Inflammatory macrophage treated with lipopolysaccharide for 1 hour (primary cell): ENCODE data around the gene INPP5A.

Experiments
- DNase-seq, 2 donors: peaks; one replicate each; pipeline ENCODE4 v3.0.0-alpha.2; 2020 to 2022

INPP5A gene

DNA sequence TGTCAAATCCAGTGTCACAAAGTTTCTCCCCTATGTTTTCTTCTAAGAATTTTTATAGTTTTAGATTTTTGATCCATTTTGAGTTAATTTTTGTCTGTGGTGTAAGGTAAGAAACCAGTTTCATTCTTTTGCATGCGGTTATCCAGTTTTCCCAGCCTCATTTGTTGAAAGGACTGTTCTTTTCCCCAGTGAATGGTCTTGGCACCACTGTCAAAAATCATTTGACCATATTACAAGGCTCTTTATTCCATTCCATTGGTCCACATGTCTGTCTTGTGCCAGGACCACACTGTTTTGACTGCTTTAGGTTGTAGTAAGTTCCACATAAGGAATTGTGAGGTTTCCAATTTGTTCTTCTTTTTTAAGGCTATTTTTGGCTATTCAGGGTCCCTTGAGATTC is 64.0 kb downstream of the INPP5A start:
- no peak for DNase-seq

DNA sequence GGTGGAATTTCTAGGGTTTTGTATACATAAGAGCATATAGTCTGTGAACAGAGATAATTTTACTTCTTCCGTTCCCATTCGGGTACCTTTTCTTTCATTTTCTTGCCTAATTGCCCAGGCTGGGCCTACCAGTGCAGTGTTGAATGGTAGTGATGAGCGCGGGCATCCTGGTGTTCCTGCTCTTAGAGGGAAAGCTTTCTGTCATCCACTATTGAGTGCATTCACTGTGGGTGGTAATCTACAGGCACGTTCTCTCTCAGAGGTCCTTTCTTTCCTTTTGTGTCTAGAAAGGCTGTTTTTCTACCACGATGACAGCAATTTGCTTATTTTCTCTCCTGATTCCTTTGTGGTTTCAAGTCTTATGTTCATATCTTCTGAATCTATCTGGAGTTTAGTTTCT is 65.0 kb downstream of the INPP5A start:
- DNase-seq, result no peak

DNA sequence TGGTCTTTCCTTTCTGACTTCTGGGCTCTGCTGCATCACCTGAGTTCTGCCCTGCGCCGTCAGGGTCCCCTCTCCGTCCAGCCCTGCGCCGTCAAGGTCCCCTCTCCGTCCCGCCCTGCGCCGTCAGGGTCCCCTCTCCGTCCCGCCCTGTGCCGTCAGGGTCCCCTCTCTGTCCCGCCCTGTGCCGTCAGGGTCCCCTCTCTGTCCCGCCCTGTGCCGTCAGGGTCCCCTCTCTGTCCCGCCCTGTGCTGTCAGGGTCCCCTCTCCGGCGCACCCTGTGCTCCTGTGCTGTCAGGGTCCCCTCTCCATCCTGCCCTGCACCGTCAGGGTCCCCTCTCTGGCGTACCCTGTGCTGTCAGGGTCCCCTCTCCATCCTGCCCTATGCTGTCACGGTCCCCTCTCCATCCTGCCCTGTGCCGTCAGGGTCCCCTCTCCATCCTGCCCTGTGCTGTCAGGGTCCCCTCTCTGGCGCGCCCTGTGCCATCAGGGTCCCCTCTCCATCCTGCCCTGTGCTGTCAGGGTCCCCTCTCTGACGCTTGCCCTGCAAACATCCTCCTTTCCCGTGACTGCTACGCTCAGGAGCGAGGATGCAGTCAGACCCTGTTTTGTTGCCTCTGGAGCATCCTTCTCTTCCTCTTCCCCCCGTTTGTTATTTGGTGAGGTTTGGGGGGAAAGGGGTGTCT is 66.4 kb downstream of the INPP5A start:
- DNase-seq, result no peak

DNA sequence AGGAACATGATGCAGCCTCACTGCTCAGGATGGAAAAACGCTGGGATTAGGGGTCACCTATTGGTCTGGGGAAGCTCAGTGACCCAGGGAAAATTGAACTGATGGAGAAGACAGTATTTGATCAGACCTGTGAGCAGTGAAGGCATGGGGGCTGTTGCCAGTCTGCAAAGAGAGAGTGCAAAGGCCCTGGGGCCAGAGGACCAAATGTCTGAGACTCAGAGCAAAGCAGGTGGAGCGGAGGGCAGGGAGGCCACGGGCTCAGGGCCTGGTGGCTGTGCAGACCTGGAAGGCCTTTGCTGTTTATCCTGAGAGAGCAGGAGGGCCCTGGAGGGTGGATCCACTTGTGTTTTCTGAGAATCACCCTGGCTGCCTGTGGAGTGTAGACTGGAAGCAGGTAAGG is 67.1 kb downstream of the INPP5A start:
- no peak for DNase-seq

DNA sequence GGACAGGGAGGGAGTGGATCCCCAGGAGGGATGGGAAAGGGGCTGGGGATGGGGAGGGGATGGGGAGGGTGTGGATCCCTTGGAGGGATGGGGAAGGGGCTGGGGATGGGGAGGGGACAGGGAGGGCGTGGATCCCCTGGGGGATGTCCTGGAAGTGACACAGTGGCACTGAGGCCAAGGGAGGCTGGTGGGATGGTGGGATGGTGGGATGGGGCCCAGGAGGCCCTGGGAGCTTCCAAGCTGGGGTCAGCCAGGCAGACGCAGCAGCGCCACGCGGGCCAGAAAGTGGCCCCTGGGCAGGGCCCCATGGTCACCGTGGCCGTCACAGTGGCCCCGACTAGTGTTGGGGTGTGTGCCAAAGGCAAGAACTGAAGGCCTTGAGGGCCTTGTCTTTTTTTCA is 67.8 kb downstream of the INPP5A start:
- DNase-seq, result no peak

DNA sequence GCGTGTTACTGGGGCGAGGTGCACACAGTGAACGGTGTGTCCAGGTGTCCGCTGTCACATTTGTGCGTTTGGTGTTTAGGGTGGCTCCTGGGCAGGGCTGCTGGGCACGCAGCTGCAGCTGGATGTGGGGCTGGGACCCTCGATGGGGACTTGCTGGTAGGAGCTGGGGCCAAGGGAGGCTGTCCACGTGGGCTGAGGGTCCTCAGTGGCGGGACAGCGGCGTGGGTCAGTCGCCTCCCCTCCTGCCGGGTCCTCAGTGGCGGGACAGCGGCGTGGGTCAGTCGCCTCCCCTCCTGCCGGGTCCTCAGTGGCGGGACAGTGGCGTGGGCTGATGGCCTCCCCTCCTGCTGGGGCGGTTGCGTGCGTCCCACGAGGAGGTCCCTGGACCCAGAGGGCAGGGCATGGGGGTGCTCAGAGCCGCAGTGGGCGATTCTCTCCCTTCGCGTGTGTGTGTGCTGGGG is 68.5 kb downstream of the INPP5A start:
- DNase-seq, result no peak

DNA sequence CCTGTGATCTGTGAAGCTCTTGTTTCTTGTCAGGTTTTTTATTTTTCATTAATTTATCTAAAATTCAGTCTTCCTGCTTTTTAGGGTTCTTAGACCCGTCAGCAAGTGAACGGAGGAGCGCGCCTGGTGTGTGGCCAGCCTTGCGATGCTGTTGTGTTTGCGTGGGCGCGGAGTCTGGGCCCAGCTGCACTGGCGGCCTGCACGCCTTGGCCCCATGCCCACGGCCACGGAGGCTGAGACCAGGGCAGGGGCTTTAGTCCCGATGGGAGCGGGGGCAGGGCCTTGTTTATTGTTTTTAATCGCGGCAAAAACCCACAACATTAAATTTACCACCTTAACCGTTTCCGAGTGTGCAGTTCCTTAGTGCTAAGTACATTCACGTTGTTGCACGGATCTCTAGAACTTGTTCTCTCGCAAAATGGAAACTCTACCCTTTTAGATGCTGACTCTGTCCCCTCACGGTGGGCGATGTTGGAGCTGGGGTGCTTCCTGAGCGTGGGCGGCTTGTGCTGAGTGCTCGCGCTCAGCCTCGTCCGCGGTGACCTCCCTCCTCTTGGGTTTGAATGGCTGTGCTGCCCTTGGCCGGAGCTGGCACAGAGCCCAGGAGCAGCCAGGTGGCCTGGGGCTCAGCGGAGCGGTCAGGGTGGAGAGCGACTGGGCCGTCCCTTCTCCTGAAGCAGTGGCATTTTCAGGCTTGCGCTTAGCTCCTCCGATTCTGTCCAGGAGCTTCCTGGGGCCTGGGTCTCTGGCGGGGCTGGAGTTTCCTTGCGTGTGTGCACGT is 69.1 kb downstream of the INPP5A start:
- DNase-seq, result no peak

DNA sequence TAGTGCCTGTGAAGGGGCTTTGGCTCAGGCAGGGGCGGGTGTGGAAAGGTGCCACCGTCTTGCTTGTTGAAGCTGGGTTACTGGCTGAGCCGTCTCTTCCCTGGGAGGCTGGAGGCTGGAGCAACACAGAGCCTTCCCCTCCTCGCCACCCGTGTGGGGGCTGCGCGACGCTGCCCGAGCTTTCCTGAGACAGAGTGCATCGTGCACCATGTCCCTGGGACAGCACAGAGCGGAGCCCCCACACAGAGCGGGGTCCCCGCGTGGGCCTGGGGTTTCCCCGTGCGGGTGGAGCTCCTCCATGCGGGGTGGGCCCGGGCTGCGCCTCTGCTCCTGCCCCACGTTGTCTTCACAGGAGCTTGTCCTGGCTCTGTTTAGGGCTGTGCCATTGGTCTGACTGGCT is 69.9 kb downstream of the INPP5A start:
- no peak for DNase-seq

DNA sequence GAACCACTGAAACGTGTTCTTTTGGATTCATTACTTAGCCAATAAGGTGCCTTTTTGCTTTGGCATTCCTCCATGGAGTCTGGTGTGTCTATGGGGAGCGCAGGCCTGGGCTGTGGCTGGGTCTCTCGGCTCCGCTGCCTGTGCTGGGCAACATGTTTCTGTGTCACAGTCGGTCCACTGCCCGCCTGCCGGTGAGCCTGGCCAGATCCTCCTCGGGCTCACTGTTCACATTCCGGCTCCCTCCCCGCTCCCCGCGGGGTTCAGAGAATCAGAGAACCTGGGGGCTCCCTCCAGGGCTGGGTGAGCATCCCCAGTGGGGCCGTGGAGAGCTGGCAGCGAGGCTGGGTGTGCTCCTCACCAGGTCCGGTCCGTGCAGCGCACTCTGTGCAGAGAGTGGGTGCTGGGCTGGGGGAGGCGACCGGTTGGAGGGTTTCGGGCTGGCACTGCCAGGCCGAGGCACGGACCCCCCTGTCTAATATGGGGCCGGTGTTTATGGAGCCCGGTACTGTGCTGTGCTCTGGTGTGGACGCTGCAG is 70.4 kb downstream of the INPP5A start:
- no peak for DNase-seq

DNA sequence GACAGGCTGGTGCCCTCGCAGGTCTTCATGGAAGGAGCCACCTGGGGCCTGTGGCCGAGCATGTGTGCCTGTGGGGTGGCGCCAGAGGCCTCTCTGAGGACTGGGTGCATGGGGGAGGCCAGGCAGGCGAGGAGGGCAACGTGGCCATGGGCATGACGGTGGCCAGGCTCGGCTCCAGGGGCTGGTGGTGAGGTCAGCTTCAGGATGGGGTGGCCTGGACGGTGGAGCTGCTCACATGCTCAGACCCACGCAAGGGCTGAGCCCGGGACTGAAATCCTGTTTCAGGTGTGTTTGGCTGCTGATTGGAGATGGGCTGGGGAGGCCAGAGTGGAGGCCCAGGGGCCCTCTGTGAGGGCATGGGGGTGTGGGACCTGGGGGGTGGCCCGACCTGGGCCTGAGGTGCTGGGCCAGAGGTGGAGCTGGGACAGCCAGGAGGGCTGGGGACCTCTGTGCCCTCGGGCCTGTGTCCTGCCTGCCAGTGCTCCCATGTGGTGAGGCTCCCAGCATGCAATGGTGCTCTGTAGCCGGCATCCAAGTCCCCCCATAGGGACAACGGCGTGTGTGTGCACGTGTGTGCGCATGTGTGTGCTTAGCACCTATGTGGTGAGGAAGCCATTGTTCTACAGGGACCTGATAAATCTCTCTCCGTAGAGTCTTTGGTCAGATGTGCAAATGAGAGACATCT is 71.1 kb downstream of the INPP5A start:
- no peak for DNase-seq

DNA sequence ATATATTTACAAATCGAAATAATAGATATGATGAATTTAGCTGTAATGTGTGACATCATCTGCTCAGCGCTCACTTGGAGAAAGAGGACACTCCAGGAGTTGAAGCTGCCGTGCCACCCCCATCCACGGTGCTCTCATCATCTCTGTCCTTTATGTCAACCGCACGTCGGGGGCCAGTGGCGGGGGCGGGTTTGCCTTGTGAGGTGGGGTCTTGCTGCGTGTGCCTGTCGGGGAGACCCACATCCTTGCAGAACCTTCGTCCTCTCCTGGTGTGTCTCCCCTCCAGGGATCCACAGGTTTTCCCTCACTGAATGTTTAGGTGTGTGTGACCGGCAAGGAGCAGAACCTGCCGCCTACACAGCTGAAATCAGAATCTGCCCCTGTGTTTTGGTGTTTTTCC is 71.6 kb downstream of the INPP5A start:
- DNase-seq, result no peak

DNA sequence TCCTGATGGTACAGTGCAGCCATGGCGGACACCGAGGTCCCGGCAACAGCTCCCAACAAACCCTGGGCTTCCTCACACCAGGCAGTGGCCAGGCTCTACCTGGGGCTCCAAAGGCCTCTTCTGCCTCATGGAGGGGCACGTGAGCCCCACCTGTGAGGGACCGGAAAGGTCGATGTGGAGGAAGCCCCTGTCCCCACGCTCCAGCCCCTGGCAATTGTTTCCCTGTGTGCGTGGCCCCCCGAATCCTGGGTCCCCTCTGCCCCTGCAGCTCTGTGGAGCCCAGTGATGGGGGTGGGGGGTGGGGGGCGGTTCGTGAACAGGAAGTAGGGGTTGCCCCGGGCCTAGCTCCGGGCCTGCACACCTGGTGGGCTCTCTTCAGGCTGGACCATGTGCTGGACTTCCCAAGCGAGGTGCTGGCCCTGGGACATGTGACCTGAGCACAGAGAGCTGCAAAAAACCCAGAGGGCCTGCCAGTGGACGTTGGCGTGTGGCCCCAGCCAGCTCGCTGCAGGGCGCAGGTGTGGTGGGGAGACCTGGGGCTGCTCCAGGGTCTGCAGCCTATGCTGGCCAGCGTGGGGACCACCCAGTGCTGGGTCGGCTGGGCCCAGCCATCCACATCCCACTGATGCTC is 72.6 kb downstream of the INPP5A start:
- DNase-seq, result no peak

DNA sequence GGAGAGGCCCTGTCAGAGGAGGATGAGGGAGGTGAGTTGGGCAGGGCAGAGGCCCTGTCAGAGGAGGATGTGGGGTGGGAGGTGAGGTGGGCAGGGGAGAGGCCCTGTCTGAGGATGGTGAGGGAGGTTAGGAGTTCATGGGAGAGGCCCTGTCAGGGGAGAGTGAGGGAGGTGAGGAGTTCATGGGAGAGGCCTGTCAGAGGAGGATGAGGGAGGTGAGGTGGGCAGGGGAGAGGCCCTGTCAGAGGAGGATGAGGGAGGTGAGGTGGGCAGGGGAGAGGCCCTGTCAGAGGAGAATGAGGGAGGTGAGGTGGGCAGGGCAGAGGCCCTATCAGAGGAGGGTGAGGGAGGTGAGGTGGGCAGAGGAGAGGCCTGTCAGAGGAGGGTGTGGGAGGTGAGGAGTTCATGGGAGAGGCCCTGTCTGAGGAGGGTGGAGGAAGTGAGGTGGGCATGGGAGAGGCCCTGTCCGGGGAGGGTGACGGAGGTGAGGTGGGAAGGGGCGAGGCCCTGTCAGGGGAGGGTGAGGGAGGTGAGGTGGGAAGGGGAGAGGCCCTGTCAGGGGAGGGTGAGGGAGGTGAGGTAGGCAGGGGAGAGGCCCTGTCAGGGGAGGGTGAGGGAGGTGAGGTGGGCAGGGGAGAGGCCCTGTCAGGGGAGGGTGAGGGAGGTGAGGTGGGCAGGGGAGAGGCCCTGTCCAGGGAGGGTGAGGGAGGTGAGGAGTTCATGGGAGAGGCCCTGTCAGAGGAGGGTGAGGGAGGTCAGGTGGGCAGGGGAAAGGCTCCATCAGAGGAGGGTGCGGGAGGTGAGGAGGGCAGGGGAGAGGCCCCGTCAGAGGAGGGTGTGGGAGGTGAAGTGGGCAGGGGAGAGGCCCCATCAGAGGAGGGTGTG is 73.7 kb downstream of the INPP5A start:
- no peak for DNase-seq

DNA sequence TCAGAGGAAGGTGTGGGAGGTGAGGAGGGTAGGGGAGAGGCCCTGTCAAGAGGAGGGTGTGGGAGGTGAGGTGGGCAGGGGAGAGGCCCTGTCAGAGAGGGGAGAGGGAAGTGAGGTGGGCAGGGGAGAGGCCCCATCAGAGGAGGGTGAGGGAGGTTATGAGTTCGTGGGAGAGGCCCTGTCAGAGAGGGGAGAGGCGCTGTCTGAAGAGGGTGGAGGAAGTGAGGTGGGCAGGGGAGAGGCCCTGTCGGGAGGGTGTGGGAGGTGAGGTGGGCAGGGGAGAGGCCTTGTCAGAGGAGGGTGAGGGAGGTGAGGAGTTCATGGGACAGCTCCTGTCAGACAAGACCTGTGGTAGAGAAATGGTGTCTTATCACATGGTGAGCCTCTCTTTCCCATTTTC is 74.4 kb downstream of the INPP5A start:
- no peak for DNase-seq

DNA sequence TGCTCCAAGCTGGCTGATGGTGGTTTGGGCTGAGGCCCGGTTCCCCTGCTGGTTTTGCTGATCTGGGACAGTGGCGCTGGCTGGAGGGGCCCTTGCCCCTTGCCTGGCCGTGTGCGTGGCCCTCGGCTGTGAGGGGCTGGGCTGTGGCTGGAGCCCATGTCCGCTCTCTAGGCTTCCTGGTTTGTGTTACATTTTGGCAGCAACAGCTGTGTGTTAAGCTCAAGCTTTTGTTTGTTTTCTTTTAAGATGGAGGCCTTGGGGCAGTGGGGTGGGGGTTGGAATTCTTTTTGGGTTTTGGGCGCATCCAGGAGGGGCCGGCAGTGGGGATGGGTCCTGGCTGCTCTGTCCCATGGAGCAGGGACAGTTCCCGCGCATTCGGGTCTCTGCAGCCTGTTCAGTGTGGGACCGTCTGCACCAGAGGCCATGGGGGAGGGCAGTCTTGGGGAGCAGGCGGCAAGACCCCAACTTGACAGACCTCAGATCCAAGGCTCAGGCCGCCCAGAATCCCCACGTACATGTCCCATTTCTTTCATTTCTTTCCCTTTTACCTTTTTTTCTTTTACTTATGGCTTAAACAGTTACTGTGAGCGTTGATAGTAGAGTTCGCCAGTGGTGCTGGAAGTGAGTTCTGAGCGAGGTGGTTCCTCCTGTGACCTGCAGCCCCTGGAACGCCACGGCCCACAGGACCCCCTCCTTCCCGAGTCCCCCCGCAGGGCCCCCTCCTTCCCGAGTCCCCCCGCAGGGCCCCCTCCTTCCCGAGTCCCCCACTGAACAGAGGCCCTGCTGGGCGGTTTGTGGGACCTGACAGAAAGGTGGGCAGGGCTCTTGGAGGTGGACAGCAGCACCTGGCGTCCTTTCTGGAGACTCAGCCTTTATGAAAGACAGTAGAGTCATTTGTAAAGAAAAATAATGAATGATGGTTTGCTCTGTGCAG is 75.3 kb downstream of the INPP5A start:
- no peak for DNase-seq

DNA sequence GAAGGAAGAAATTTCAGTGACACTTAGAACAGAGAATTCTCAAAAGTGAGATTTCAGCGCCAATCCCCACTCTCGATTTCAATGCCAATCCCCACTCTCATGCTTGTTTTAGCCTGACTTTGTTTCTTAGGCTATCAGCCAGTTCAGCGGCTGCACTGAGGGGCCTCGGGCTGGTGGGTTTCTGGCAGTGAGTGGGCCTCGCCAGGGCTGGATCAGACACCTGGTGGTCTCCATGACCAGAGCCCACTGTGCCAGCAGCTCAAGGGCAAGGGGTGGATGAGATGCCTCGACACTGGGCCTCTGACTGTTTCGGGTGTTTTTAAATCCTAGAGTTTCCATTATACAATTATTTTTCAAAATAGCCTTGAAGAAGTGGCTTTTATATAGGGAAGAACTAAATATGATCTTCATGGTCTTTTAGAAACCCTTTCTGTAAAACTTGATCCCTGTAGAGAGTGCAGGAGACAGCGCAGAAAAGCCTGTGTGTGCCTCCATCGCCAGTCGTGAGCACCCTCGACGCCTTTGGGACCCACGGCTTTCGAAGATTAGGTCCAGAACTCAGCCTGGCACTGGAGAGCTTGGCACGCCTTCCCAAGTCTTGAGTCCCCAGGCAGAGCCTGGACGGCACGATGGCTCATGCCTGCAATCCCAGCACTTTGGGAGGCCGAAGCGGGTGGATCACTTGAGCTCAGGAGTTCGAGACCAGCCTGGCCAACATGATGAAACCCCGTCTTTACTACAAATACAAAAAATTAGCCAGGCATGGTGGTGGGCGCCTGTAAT is 76.2 kb downstream of the INPP5A start:
- DNase-seq, result no peak

DNA sequence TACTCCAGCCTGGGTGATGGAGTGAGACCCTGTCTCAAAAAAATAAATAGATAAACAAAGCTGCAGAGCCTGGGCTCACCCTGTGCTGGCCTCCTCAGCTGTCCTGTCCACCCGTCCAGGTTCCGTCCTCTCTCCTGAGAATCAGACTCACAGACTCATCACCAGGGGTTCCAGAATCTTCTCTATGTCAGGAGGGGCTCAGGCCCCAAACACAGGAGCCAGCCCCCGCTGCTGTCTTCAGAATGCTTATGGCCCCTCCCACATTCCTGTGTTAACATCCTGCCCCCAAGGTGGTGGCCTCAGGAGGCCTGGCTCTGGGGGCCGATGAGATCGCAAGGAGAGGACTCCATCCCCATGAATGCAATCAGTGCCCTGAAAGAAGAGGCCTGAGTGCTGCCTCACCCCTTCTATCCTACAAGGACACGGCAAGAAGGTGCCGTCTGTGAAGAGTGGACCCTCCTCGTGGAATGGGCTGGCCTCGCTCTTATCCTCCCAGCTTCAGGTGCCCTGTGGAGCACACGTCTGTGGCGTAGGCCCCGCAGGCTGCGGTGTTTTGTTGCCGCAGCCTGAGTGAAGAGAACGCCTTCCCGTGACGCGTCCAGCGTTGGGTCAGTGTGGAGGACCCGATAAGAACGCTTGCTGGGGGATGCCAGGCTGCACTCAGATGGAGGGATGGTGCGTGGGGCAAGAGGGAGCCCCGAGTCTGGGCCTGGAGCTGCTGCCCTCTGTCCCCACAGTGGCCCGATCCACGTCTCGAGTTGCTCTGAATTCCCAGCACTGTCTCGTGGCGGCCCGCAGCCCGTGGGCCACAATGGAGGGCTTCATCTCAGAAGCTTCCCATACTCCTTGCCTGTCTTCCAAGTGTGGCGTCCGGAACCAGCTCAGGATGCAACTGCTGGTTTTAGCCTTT is 77.1 kb downstream of the INPP5A start:
- DNase-seq, result no peak

DNA sequence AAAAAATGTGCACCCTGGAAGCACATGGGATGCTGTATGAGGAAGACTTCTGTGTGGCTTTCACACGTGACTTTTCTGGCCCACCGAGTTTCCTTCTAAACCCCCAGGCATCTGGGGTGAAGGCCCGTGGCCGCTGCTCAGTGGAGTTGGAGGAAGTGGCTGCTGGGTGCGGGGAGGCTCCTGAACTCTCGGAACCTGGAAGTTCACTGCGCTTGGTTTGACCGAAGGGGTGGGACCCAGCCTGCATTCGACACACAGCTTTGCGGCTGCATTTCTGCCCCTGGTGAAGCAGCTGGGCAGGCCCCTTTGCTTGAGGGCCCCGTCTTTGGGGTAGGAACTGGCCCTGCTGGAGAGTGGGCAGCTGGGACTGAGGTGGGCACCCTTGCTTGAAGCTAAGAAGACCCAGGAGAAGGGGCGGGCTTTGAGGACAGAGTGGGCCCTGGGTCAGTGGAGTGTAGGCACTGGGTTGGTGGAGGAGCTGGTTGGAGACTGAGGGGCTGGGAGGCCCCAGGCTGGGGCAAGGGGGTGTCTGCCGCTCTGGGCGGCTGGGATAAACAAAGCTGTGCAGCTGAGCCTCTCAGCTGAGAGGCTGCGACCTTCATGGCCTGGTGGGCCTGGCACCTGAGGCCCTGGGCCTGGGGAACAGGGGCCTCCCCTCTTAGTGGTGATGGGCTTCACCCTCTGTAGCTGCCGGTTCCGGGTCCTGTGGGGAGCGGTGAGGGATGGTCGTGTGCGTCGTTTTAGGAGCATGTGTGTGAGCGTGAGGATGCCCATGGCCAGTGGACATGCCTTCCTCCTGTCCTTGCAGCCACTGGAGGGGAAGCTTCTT is 78.0 kb downstream of the INPP5A start:
- no peak for DNase-seq
